Activated B cell treated with CpG ODN at 0.5 μM for 24 hours (primary cell): ENCODE data around the gene LCLAT1. TPM values are rescaled to one million over a fixed set of nuclear protein-coding genes. Genes with fewer than 3 reads are reported as not detected.

Experiments
- ATAC-seq: fragments of 200-7000 bp; cut with Tn5 transposase; one replicate; pipeline ENCODE4 v1.10.0; 2021; ENCODE audit warnings: low read depth, mild to moderate bottlenecking, moderate library complexity
- CTCF ChIA-PET: fragments of 350-600 bp; sonication (Branson Sonifier 250); formaldehyde crosslinking; loops from one replicate; lab custom pipeline; 2021; ENCODE audit warnings: antibody characterized with exemption; lab: Charles Lee
- POLR2A ChIA-PET: fragments of 350-600 bp; sonication (Branson Sonifier 250); formaldehyde crosslinking; loops from one replicate; lab custom pipeline; 2021; ENCODE audit warnings: antibody characterized with exemption; lab: Charles Lee
- DNase-seq: peaks from one replicate; pipeline ENCODE4 v3.0.0; 2022
- H3K27ac Mint-ChIP-seq: one replicate; pipeline ENCODE4 v1.8.0; 2020; ENCODE audit warnings: mixed read lengths
- H3K27me3 Mint-ChIP-seq: one replicate; pipeline ENCODE4 v1.8.0; 2021; ENCODE audit warnings: mixed read lengths
- H3K36me3 Mint-ChIP-seq: one replicate; pipeline ENCODE4 v1.8.0; 2021; ENCODE audit warnings: low read depth, mixed read lengths
- H3K4me1 Mint-ChIP-seq: one replicate; pipeline ENCODE4 v1.8.0; 2021; ENCODE audit warnings: mixed read lengths
- H3K4me3 Mint-ChIP-seq: one replicate; pipeline ENCODE4 v1.8.0; 2020; ENCODE audit warnings: mild to moderate bottlenecking, mixed read lengths
- H3K9me3 Mint-ChIP-seq: one replicate; pipeline ENCODE4 v1.8.0; 2020; ENCODE audit warnings: mixed read lengths
- intact Hi-C: fragments of 100-400 bp; cut with micrococcal nuclease; formaldehyde crosslinking; loops from one replicate; pipeline ENCODE4 v1.15.1; 2024
- total RNA-seq: library from RNA; stranded (reverse); gene quantifications from 2 replicates; pipeline ENCODE4 v1.2.3, GENCODE V29; 2022
- TF ChIP-seq, protein P1 (sequence below): fragments of 200-600 bp; IDR thresholded peaks from one replicate; pipeline ENCODE4 v1.8.0; 2022; ENCODE audit warnings: antibody characterized with exemption, mild to moderate bottlenecking

Gene LCLAT1
- total RNA-seq, 1 donor from 2014 or later, result 25.9 TPM

DNA sequence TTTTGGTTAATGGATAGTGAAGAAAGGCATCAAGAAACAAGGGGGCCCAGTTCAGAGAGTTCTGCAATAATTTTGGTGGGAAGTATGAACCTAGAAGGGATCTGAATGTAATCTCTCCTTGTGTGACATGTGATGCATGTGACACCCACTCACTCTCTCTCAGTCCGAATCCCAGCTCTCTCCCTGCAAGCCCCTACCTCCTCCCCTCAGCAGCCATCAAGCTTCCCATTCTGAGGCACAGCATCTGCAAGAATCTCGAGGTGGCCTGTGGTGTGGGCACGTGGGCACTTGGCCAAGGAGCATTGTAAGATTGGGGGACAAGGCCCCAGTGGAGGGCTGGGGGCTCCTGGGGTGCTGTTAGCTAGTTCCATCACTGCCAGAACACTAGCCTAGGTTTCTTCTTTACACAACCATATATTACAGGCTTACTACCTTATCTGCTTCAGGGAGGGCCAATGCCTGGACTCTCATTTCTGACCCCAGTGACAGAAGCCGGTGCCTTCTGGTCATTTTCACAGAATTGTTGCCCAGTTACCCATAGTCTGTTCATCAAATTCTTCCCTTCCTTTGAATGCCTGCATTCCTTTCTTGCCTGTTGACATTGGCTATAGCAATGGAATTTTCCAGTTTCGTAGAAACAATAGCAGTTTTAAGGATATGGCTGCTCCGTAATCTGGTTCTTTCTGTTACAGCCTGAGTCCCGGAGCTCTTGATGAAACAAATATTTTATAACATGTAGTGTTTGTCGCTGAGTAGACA is 13.3 kb upstream of the LCLAT1 start:
- H3K36me3 Mint-ChIP-seq, result no peaks in the 10 kb centered on the region
- peaks cover 36% of the 10 kb centered on the region for H3K4me1 Mint-ChIP-seq
- no peaks in the 10 kb centered on the region for H3K27me3 Mint-ChIP-seq
- ATAC-seq, result no peak
- TF ChIP-seq, protein P1, sequence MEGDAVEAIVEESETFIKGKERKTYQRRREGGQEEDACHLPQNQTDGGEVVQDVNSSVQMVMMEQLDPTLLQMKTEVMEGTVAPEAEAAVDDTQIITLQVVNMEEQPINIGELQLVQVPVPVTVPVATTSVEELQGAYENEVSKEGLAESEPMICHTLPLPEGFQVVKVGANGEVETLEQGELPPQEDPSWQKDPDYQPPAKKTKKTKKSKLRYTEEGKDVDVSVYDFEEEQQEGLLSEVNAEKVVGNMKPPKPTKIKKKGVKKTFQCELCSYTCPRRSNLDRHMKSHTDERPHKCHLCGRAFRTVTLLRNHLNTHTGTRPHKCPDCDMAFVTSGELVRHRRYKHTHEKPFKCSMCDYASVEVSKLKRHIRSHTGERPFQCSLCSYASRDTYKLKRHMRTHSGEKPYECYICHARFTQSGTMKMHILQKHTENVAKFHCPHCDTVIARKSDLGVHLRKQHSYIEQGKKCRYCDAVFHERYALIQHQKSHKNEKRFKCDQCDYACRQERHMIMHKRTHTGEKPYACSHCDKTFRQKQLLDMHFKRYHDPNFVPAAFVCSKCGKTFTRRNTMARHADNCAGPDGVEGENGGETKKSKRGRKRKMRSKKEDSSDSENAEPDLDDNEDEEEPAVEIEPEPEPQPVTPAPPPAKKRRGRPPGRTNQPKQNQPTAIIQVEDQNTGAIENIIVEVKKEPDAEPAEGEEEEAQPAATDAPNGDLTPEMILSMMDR, result no peak
- intact Hi-C loops, result no loop called here
- CTCF ChIA-PET, result no interaction called here
- DNase-seq, result no peak
- POLR2A ChIA-PET, result interaction anchor here (0.6 to 2.1 kb wide), 2 partner anchors 13 to 153 kb away, joined by 6 to 7 read pairs; partner anchors contain the start of gene LCLAT1
- H3K27ac Mint-ChIP-seq, result no peak overlapping the region
- H3K4me3 Mint-ChIP-seq, result no peak overlapping the region
- H3K9me3 Mint-ChIP-seq, result no peaks in the 10 kb centered on the region

DNA sequence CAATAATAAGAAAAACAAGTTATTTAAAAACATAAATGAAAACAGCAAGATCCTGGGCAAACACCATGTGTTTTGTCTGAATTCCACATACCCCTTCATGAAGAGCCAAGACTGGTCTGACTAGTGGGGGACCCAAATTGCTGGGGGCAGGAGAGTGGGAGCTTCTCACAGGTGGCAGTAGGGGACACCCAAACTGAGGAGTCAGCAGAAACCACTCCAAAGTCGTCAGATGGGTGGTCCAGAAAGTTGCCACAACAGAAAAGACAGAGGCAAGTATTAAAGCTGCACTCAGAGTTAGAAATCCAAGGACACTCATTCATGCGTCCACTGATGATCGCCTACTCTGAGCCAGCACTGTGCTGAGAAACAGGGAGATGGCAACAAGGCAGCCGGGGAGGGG is 12.3 kb upstream of the LCLAT1 start:
- no peak overlapping the region for H3K4me3 Mint-ChIP-seq
- ChIA-PET CTCF (no interaction called here), POLR2A (interaction anchor here (0.6 kb wide), 1 partner anchor 154 kb away, joined by 6 read pairs; no protein-coding TSS in a partner anchor)
- H3K9me3 Mint-ChIP-seq, result no peaks in the 10 kb centered on the region
- DNase-seq (no peak), ATAC-seq (no peak)
- peaks cover 39% of the 10 kb centered on the region for H3K4me1 Mint-ChIP-seq
- no peaks in the 10 kb centered on the region for H3K27me3 Mint-ChIP-seq
- TF ChIP-seq, protein P1, result no peak
- H3K27ac Mint-ChIP-seq, result peak overlapping the region; percentile 53
- intact Hi-C loops, result loop anchor here (5.0 kb wide), 2 partner anchors 62 to 147 kb away; no protein-coding TSS in a partner anchor
- H3K36me3 Mint-ChIP-seq, result no peaks in the 10 kb centered on the region

DNA sequence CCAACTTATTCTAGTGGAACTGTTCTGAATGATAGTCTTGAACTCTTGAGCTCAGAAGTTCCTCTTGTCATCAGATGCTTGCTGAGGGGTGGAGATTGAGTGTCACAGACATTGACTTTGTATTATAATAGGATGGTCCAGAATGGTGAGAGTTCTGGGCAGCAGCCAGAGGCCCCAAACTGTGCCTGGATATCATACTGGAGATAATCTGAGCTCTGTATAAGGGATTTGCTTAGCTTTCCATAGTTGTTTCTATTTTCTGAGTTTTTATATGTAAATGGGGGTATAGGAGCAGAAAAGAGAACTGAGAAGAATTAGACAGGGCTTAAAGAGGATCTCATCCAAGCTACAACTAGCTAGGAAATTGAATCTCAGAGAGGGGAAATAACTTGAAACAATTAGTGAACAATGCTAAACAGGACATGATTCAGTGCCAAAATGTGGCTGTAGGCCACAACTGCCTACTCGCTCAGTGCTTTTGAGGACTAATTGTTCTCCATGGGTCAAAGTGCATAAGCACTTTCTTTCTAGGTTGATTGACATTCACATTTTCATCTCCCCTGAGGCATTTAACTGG is 10.1 kb upstream of the LCLAT1 start:
- ChIA-PET POLR2A (interaction anchor here (0.6 to 1.9 kb wide), 12 partner anchors 9 to 272 kb away, joined by 3 to 23 read pairs (median 5); partner anchors contain the start of genes LBH and LCLAT1), CTCF (interaction anchor here (0.6 to 2.5 kb wide), 8 partner anchors 9 to 272 kb away, joined by 3 to 13 read pairs (median 4); partner anchors contain the start of gene LBH)
- Mint-ChIP-seq H3K27me3 (no peaks in the 10 kb centered on the region), H3K9me3 (no peaks in the 10 kb centered on the region), H3K4me3 (peak overlapping the region; percentile 65), H3K4me1 (peaks cover 44% of the 10 kb centered on the region), H3K36me3 (no peaks in the 10 kb centered on the region), H3K27ac (peak overlapping the region; percentile 90)
- TF ChIP-seq, protein P1, result no peak
- DNase-seq (peak; percentile 20), ATAC-seq (peak; percentile 89)
- intact Hi-C loops, result loop anchor here (1.0 to 5.0 kb wide), 7 partner anchors 10 to 290 kb away; partner anchors contain the start of genes LCLAT1 and YPEL5

DNA sequence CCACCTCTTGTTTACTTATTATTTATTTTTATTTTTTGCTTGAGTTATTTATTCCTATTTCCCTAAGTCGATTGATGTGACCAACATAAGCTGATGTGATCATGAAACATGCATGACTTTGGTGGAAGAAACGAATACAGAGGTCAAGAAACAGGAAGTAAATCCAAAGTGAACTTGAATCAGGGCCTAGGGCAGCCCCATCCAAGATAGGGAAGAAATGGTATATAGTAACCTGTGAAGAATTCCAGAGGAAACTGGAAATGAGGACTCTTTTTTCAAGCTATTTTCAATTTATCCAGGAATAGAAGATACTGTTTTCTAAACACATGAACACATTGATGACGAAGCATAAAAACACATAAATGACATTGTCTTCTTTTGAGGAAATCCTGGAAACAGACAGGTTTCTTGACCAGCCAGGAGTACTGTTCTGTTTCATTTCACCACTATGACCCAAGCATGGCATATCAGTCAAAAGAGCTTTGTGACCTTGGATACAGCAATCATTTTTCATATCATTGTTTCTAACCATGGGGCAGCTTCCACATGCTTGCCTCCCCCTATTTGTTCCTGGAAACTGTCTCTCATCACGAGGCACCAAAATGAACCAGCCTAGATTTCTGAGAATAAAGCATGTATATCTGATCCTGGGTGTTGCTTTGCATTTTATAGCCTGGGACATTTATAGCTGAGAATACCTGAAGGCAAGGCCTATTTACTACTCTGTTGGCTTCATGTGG is 9.1 kb upstream of the LCLAT1 start:
- no peak overlapping the region for H3K4me3 Mint-ChIP-seq
- DNase-seq (no peak), ATAC-seq (no peak)
- intact Hi-C loops, result loop anchor here (1.0 to 5.0 kb wide), 6 partner anchors 9 to 291 kb away; partner anchors contain the start of genes LCLAT1 and YPEL5
- H3K4me1 Mint-ChIP-seq, result peaks cover 44% of the 10 kb centered on the region
- TF ChIP-seq, protein P1, result no peak
- no peaks in the 10 kb centered on the region for H3K9me3 Mint-ChIP-seq
- no peaks in the 10 kb centered on the region for H3K36me3 Mint-ChIP-seq
- H3K27ac Mint-ChIP-seq, result peak overlapping the region; percentile 90
- no peaks in the 10 kb centered on the region for H3K27me3 Mint-ChIP-seq
- POLR2A ChIA-PET, result interaction anchor here (1.9 kb wide), 2 partner anchors 15 to 206 kb away, joined by 22 to 23 read pairs; partner anchors contain the start of gene LBH
- CTCF ChIA-PET, result interaction anchor here (1.0 to 2.5 kb wide), 3 partner anchors 8 to 230 kb away, joined by 3 to 13 read pairs (median 7); no protein-coding TSS in a partner anchor
